Medulla oblongata (tissue), 1 donor: ENCODE results near the gene ATP6V0D1.

ENCODE experiments used
- DNase-seq: peaks from one replicate; pipeline ENCODE4 v3.0.0-alpha.2; 2015; ENCODE audit errors: extremely low spot score

ATP6V0D1 gene

GRCh38 chr16:67445441-67445912 is 35.5 kb downstream of the ATP6V0D1 start:
- DNase-seq = no peak

- no peak for DNase-seq
Measured at GRCh38 chr16:67445126-67445426, 35.9 kb downstream of the ATP6V0D1 start.

- no peak for DNase-seq
Measured at GRCh38 chr16:67444259-67445125, 36.5 kb downstream of the ATP6V0D1 start.

- DNase-seq = no peak
Measured at GRCh38 chr16:67443265-67443664, 37.7 kb downstream of the ATP6V0D1 start.

- no peak for DNase-seq
Measured at GRCh38 chr16:67442581-67443255, 38.2 kb downstream of the ATP6V0D1 start.

GRCh38 chr16:67441907-67442306 is 39.0 kb downstream of the ATP6V0D1 start:
- DNase-seq = no peak

- DNase-seq = peak; percentile 56
Measured at GRCh38 chr16:67441271-67441753, 39.6 kb downstream of the ATP6V0D1 start.

GRCh38 chr16:67438824-67439393 is 42.0 kb downstream of the ATP6V0D1 start:
- no peak for DNase-seq

- no peak for DNase-seq
Measured at GRCh38 chr16:67438098-67438791, 42.7 kb downstream of the ATP6V0D1 start.

- no peak for DNase-seq
Measured at GRCh38 chr16:67437513-67437912, 43.4 kb downstream of the ATP6V0D1 start.

- no peak for DNase-seq
Measured at GRCh38 chr16:67436640-67437193, 44.2 kb downstream of the ATP6V0D1 start.

GRCh38 chr16:67435758-67436164 is 45.2 kb downstream of the ATP6V0D1 start:
- no peak for DNase-seq

- DNase-seq = no peak
Measured at GRCh38 chr16:67433131-67433719, 47.7 kb downstream of the ATP6V0D1 start.

- no peak for DNase-seq
Measured at GRCh38 chr16:67432506-67432890, 48.5 kb downstream of the ATP6V0D1 start.

- no peak for DNase-seq
Measured at GRCh38 chr16:67431775-67432505, 49.0 kb downstream of the ATP6V0D1 start.

- DNase-seq = peak; percentile 41
Measured at GRCh38 chr16:67430977-67431774, 49.8 kb downstream of the ATP6V0D1 start, which contains the start of gene HSD11B2. Gene HSD11B2, plus strand, starts transcription at chr16:67431121. Its CDS starts 128 bp downstream, at chr16:67431249.

- DNase-seq = no peak
Measured at GRCh38 chr16:67430504-67430976, 50.4 kb downstream of the ATP6V0D1 start.

- DNase-seq = no peak
Measured at GRCh38 chr16:67429799-67430503, 51.0 kb downstream of the ATP6V0D1 start.
